Uterus (tissue), 2 donors: ENCODE data around the gene LRP1.

Experiments
- CTCF ChIP-seq, 4 experiments: fragments of 200-600 bp in 2 of 4; fragments of 450-650 bp in 2 of 4; sonication (generic) in 2 of 4; IDR thresholded peaks; one replicate each; pipeline ENCODE4 v1.5.1; 2016 to 2019; ENCODE audit warnings: antibody characterized with exemption in 4 of 4, mild to moderate bottlenecking in 2 of 4, moderate library complexity in 1 of 4
- POLR2A ChIP-seq, 2 donors: fragments of 450-650 bp; IDR thresholded peaks; one replicate each; pipeline ENCODE4 v1.6.1; 2016; ENCODE audit warnings: antibody characterized with exemption in 2 of 2, mild to moderate bottlenecking in 1 of 2, moderate library complexity in 1 of 2

GRCh38 chr12:57173683-57174082, 45.4 kb downstream of the LRP1 start:
- TF ChIP-seq CTCF (IDR thresholded peaks at IDR 0.05) (no peak), POLR2A (IDR thresholded peaks at IDR 0.05) (no peak)
